HG02943 (cell line): ENCODE measurements around the gene OSTC.
"Not testable (repeated sequence)": the region's sequence is repeated elsewhere in the genome, so short reads cannot be mapped to it uniquely, and the experiment has no call there.

Source experiments
- ATAC-seq: cut with Tn5 transposase; IDR thresholded peaks from one replicate; pipeline ENCODE4 v1.9.1; 2021; ENCODE audit warnings: mild to moderate bottlenecking, low read depth, moderate library complexity; ENCODE audit not compliant: unreplicated experiment

Gene OSTC

DNA sequence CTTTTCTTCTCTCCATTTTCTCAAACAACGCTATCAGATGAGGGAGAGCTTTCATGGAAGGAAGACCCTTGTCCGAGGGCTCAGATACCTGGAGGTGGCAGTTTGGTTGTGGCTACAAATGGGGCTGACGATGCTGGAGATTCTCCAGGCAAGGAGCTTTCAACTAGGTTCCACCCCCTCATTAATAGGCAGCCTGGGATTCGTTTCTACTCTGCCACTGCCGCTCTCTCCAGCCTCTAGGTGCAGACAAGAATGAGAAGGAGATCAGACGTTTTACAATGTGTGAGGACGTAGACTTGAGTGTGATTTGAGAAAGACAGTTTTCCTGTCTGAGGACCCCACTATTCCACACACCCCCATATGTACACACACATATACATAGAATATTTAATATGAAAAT, 59.3 kb downstream of the OSTC start:
- ATAC-seq, result no peak

DNA sequence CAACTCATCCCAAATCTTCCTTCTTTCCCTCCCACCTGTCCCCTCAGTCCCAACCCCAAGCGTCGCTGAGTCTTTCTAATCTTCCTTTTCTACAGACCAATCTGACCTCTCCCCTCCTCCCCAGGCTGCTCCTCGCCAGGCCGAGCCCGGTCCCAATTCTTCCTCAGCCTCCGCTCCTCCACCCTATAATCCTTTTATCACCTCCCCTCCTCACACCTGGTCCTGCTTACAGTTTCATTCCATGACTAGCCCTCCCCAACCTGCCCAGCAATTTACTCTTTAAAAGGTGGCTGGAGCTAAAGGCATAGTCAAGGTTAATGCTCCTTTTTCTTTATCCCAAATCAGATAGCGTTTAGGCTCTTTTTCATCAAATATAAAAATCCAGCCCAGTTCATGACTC, 60.2 kb downstream of the OSTC start:
- not testable (repeated sequence) for ATAC-seq

DNA sequence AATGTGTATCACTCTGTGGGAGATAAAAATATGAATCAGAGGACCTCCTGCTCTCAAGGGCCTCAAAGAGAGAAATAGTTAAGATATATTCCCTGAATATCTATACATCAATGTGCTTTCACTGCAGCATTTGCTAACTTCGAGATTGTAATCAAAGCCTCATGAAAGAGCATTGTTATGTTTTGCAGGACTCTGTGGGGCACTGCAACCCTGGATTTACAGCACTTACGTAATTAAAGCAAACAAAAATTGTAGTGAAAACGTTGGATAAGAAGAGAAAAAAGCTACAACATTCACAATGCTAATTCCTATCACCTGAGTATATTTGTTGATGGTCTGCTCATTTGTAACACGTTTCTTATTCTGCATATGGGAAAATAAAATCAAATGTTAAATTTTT, 64.5 kb downstream of the OSTC start:
- no peak for ATAC-seq

DNA sequence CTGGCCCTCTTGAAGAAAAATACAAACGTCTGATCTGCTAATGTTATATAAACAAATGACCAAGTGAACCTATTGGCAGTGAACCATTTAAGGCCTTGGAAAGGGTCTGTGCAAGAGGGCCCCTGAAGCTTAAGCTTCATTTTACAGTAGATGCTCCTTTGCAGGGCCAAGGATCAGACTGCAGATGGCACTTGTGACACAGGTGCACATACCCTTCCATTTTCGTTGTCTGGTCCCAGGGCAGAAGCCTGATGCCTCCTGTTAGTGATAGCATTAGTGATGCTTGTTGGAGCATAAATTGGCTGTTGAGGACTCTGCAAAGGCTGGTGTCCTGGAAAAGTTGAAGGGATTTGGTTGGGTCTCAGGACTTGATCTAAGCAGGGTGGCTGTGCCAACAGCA, 65.9 kb downstream of the OSTC start:
- ATAC-seq, result no peak

DNA sequence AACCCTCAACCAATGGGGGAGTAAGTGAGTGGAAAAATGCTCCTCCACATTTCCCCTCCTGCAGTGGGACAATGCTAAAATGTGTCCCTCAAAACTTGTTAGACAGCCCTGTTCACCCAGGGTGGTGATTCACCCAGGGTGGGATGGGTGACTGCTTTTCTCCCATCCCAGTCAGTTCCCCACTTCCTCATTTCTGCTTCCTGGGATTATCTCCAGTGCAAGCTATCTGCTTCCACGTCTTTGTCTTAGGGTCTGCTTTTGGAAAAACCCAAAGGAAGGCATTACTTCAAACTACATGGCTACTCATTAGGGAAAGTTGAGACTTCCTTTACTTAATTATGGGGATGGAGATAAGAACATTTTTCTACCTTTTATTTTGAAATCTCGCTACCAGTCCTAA, 67.0 kb downstream of the OSTC start:
- ATAC-seq, result no peak
